SK-N-SH treated with all-trans-retinoic acid at 6 μM for 48 hours (cell line): Measurements from ENCODE around the gene MARCHF6.
A peak's percentile ranks its signal among the peaks of the same experiment; 100 is the strongest.

Experiments used
- ATAC-seq: fragments of 200-7000 bp; cut with Tn5 transposase; 3 replicates; pipeline ENCODE4 v1.9.1; 2020; ENCODE audit warnings: mild to moderate bottlenecking, moderate library complexity
- ARNTL ChIP-seq: fragments of 450-650 bp; formaldehyde crosslinking; IDR thresholded peaks from 2 replicates; pipeline ENCODE4 v1.5.0; 2020; ENCODE audit warnings: low read depth, mild to moderate bottlenecking, moderate library complexity, borderline replicate concordance
- BACH2 ChIP-seq: fragments of 250-450 bp; sonication (Bioruptor Pico); IDR thresholded peaks from 2 replicates; pipeline ENCODE4 v1.9.0; 2021; ENCODE audit warnings: mild to moderate bottlenecking, borderline replicate concordance
- CSDC2 ChIP-seq: fragments of 250-450 bp; sonication (Bioruptor Pico); IDR thresholded peaks from 2 replicates; pipeline ENCODE4 v1.5.0; 2020; ENCODE audit warnings: mild to moderate bottlenecking, moderate library complexity
- ESRRG ChIP-seq: fragments of 250-450 bp; sonication (Bioruptor Pico); IDR thresholded peaks from 2 replicates; pipeline ENCODE4 v1.6.1; 2021; ENCODE audit warnings: mild to moderate bottlenecking
- GLIS3 ChIP-seq: fragments of 250-450 bp; sonication (Bioruptor Pico); IDR thresholded peaks from 2 replicates; pipeline ENCODE4 v1.5.0; 2020; ENCODE audit warnings: mild to moderate bottlenecking, moderate library complexity
- OSR1 ChIP-seq: fragments of 250-450 bp; sonication (Bioruptor Pico); IDR thresholded peaks from 2 replicates; pipeline ENCODE4 v1.8.0; 2022; ENCODE audit warnings: moderate library complexity, mild to moderate bottlenecking, inconsistent platforms
- PATZ1 ChIP-seq: fragments of 250-450 bp; sonication (Bioruptor Pico); IDR thresholded peaks from 2 replicates; pipeline ENCODE4 v1.8.0; 2020; ENCODE audit warnings: mild to moderate bottlenecking, moderate library complexity, borderline replicate concordance
- POU6F1 ChIP-seq: fragments of 250-450 bp; sonication (Bioruptor Pico); IDR thresholded peaks from 2 replicates; pipeline ENCODE4 v1.8.0; 2021; ENCODE audit warnings: low read depth, mild to moderate bottlenecking, moderate library complexity, borderline replicate concordance
- PPARA ChIP-seq: fragments of 250-450 bp; sonication (Bioruptor Pico); IDR thresholded peaks from 2 replicates; pipeline ENCODE4 v1.5.0; 2020; ENCODE audit warnings: mild to moderate bottlenecking, borderline replicate concordance
- RARB ChIP-seq: fragments of 250-450 bp; sonication (Bioruptor Pico); IDR thresholded peaks from 2 replicates; pipeline ENCODE4 v1.8.0; 2021; ENCODE audit warnings: mild to moderate bottlenecking, moderate library complexity
- SNAI2 ChIP-seq: fragments of 250-450 bp; sonication (Bioruptor Pico); IDR thresholded peaks from 2 replicates; pipeline ENCODE4 v1.5.0; 2020; ENCODE audit warnings: mild to moderate bottlenecking, moderate library complexity
- TOX ChIP-seq: fragments of 250-450 bp; sonication (Bioruptor Pico); IDR thresholded peaks from 2 replicates; pipeline ENCODE4 v1.8.0; 2021; ENCODE audit warnings: mild to moderate bottlenecking, moderate library complexity, borderline replicate concordance
- TSHZ2 ChIP-seq: fragments of 250-450 bp; sonication (Bioruptor Pico); IDR thresholded peaks from 2 replicates; pipeline ENCODE4 v1.5.0; 2020; ENCODE audit warnings: mild to moderate bottlenecking, moderate library complexity
- ZC3H10 ChIP-seq: fragments of 250-450 bp; sonication (Bioruptor Pico); IDR thresholded peaks from 2 replicates; pipeline ENCODE4 v1.5.1; 2021; ENCODE audit warnings: mild to moderate bottlenecking, moderate library complexity
- ZFP3 ChIP-seq: fragments of 250-450 bp; sonication (Bioruptor Pico); IDR thresholded peaks from 2 replicates; pipeline ENCODE4 v1.5.0; 2020; ENCODE audit warnings: mild to moderate bottlenecking, moderate library complexity
- ZFP30 ChIP-seq: fragments of 450-650 bp; formaldehyde crosslinking; IDR thresholded peaks from 2 replicates; pipeline ENCODE4 v1.5.0; 2022; ENCODE audit warnings: mild to moderate bottlenecking, moderate library complexity
- ZNF565 ChIP-seq: fragments of 450-650 bp; formaldehyde crosslinking; conservative IDR thresholded peaks from 2 replicates; pipeline ENCODE4 v1.5.0; 2020; ENCODE audit warnings: low read depth, mild to moderate bottlenecking, moderate library complexity
- ZNF70 ChIP-seq: fragments of 450-650 bp; formaldehyde crosslinking; IDR thresholded peaks from 2 replicates; pipeline ENCODE4 v1.5.0; 2020; ENCODE audit warnings: mild to moderate bottlenecking, moderate library complexity
- ZNF8 ChIP-seq: fragments of 450-650 bp; formaldehyde crosslinking; IDR thresholded peaks from 2 replicates; pipeline ENCODE4 v1.5.0; 2020; ENCODE audit warnings: mild to moderate bottlenecking, moderate library complexity
- TF ChIP-seq, protein P1 (sequence below): fragments of 250-450 bp; sonication (Bioruptor Pico); IDR thresholded peaks from 2 replicates; pipeline ENCODE4 v1.5.1; 2021; ENCODE audit warnings: mild to moderate bottlenecking, moderate library complexity
- TF ChIP-seq, protein P2 (sequence below): fragments of 250-450 bp; sonication (Bioruptor Pico); IDR thresholded peaks from 2 replicates; pipeline ENCODE4 v1.5.1; 2020; ENCODE audit warnings: low read depth, mild to moderate bottlenecking, moderate library complexity

The MARCHF6 gene, protein sequence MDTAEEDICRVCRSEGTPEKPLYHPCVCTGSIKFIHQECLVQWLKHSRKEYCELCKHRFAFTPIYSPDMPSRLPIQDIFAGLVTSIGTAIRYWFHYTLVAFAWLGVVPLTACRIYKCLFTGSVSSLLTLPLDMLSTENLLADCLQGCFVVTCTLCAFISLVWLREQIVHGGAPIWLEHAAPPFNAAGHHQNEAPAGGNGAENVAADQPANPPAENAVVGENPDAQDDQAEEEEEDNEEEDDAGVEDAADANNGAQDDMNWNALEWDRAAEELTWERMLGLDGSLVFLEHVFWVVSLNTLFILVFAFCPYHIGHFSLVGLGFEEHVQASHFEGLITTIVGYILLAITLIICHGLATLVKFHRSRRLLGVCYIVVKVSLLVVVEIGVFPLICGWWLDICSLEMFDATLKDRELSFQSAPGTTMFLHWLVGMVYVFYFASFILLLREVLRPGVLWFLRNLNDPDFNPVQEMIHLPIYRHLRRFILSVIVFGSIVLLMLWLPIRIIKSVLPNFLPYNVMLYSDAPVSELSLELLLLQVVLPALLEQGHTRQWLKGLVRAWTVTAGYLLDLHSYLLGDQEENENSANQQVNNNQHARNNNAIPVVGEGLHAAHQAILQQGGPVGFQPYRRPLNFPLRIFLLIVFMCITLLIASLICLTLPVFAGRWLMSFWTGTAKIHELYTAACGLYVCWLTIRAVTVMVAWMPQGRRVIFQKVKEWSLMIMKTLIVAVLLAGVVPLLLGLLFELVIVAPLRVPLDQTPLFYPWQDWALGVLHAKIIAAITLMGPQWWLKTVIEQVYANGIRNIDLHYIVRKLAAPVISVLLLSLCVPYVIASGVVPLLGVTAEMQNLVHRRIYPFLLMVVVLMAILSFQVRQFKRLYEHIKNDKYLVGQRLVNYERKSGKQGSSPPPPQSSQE

DNA sequence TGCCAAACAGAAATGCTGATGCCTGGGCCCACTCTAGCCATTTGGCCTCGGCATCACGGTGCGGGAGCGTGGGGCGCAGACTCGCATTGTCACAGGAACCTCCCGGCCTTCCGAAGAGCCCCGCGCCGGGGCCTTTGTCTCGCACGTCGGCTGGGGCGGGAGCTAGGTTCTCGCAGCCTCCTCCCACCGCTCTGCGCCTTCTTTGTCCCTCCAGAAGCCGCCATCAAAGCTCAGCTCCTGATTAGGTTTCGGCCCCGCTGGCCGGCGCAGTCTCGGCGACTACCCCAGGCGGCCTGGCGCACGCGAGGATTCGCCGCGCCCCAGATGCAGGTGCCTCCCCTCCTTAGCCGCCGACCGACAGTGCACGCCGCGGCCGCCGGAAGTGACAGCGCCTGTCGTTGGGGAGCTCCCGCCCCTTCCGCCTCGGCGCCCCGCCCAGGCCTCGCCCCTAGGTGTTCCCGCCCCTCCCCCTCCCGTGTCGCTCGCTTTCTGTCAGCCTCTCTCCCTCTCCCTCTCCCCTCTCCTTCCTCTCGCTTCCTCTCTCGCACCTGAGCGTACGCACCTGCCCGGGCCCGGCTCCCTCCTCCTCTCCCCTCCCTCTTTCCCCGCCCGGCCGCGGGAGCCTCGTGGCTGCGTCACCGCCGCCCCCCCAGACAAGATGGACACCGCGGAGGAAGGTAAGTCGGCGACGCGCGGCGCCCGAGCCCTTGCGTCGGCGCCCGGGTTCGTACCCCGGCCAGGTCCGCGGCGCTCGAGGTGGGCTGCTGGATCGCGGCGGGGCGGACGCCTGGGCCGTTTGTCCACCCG lies at the start of gene MARCHF6:
TSS of gene MARCHF6 (plus strand) at position 455 of the 807 bp plus-strand sequence. CDS start at position 659, 204 bp downstream.
- TF ChIP-seq ZNF8 (CRISPR knock-in tag) (no peak), ZNF565 (CRISPR knock-in tag) (no peak), OSR1 (CRISPR knock-in tag) (no peak), TSHZ2 (no peak)
- TF ChIP-seq, protein P1, sequence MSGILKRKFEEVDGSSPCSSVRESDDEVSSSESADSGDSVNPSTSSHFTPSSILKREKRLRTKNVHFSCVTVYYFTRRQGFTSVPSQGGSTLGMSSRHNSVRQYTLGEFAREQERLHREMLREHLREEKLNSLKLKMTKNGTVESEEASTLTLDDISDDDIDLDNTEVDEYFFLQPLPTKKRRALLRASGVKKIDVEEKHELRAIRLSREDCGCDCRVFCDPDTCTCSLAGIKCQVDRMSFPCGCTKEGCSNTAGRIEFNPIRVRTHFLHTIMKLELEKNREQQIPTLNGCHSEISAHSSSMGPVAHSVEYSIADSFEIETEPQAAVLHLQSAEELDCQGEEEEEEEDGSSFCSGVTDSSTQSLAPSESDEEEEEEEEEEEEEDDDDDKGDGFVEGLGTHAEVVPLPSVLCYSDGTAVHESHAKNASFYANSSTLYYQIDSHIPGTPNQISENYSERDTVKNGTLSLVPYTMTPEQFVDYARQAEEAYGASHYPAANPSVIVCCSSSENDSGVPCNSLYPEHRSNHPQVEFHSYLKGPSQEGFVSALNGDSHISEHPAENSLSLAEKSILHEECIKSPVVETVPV (CRISPR knock-in tag) = no peak
- ATAC-seq = peak; percentile 93

DNA sequence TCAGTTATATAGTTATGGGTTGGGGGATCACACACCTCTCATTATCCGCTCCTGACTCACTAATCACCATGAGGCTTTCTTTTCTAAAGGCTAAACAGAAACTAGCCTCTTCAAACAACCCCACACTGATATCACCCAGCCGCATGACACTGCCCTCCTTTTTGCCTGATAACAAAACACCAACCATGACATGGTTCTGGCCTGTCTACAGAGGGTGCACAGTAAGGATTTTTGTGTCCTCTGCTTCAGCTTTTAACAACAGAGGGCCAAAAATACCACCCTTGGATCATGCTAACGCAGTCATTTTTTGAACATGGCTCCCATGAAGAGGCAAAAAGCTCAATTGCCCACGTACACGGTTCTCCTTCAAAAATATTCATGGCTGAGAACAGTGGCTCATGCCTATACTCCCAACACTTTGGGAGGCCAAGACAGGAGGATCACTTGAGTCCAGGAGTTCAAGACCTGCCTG lies 49.8 kb upstream of the MARCHF6 start:
- TF ChIP-seq GLIS3 (no peak), PATZ1 (no peak), TOX (no peak), ZNF70 (no peak), SNAI2 (CRISPR knock-in tag) (no peak), CSDC2 (no peak), RARB (CRISPR knock-in tag) (no peak), ZC3H10 (CRISPR knock-in tag) (no peak), OSR1 (CRISPR knock-in tag) (no peak), TSHZ2 (no peak), ZFP30 (no peak), ARNTL (no peak), POU6F1 (CRISPR knock-in tag) (no peak), ESRRG (CRISPR knock-in tag) (no peak), BACH2 (CRISPR knock-in tag) (no peak), PPARA (CRISPR knock-in tag) (no peak), ZNF565 (CRISPR knock-in tag) (no peak), ZFP3 (no peak)
- TF ChIP-seq, protein P2, sequence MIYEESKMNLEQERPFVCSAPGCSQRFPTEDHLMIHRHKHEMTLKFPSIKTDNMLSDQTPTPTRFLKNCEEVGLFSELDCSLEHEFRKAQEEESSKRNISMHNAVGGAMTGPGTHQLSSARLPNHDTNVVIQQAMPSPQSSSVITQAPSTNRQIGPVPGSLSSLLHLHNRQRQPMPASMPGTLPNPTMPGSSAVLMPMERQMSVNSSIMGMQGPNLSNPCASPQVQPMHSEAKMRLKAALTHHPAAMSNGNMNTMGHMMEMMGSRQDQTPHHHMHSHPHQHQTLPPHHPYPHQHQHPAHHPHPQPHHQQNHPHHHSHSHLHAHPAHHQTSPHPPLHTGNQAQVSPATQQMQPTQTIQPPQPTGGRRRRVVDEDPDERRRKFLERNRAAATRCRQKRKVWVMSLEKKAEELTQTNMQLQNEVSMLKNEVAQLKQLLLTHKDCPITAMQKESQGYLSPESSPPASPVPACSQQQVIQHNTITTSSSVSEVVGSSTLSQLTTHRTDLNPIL (CRISPR knock-in tag) = no peak
- TF ChIP-seq, protein P1 (CRISPR knock-in tag) = no peak
- ATAC-seq = no peak
